KMS-11 (cell line): ENCODE results near the gene KIF26A.

Experiments used
- H2AFZ ChIP-seq: fragments of 200-600 bp; sonication (generic); 2 replicates; pipeline ENCODE4 v1.6.1; 2016; ENCODE audit warnings: antibody characterized with exemption, mixed run types, low read depth
- H3K27ac ChIP-seq: fragments of 200-600 bp; sonication (generic); 2 replicates; pipeline ENCODE4 v1.6.1; 2016; ENCODE audit warnings: mild to moderate bottlenecking, mixed run types
- H3K27me3 ChIP-seq: fragments of 200-600 bp; sonication (generic); 2 replicates; pipeline ENCODE4 v1.6.1; 2017; ENCODE audit warnings: mild to moderate bottlenecking, low read depth, mixed run types, moderate library complexity; ENCODE audit not compliant: insufficient read depth
- H3K36me3 ChIP-seq: fragments of 200-600 bp; sonication (generic); 2 replicates; pipeline ENCODE4 v1.6.1; 2017; ENCODE audit warnings: mild to moderate bottlenecking, mixed run types; ENCODE audit not compliant: insufficient read depth
- H3K4me1 ChIP-seq: fragments of 200-600 bp; sonication (generic); 2 replicates; pipeline ENCODE4 v1.6.1; 2016; ENCODE audit warnings: mild to moderate bottlenecking, low read depth, mixed run types; ENCODE audit not compliant: poor library complexity, severe bottlenecking
- H3K4me2 ChIP-seq: fragments of 200-600 bp; sonication (generic); 2 replicates; pipeline ENCODE4 v1.7.0; 2016; ENCODE audit warnings: mild to moderate bottlenecking, mixed run types
- H3K4me3 ChIP-seq: fragments of 200-600 bp; sonication (generic); IDR thresholded peaks from 2 replicates; pipeline ENCODE4 v1.6.1; 2017; ENCODE audit warnings: low read depth, low read length, mixed read lengths; ENCODE audit not compliant: insufficient read depth
- H3K79me2 ChIP-seq: fragments of 200-600 bp; sonication (generic); 2 replicates; pipeline ENCODE4 v1.6.1; 2016; ENCODE audit warnings: low read depth, mixed run types; ENCODE audit not compliant: insufficient read depth
- H3K9ac ChIP-seq: fragments of 200-600 bp; sonication (generic); 2 replicates; pipeline ENCODE4 v1.6.1; 2016; ENCODE audit warnings: mild to moderate bottlenecking, mixed run types
- H4K20me1 ChIP-seq: fragments of 200-600 bp; sonication (generic); 2 replicates; pipeline ENCODE4 v1.6.1; 2016; ENCODE audit warnings: mild to moderate bottlenecking, mixed run types; ENCODE audit not compliant: insufficient read depth
- TF ChIP-seq, protein P1 (sequence below): fragments of 200-600 bp; sonication (generic); conservative IDR thresholded peaks from 2 replicates; pipeline ENCODE4 v1.6.1; 2017; ENCODE audit warnings: low read depth, mild to moderate bottlenecking, antibody characterized with exemption, low read length, moderate library complexity, mixed read lengths

The KIF26A gene

DNA sequence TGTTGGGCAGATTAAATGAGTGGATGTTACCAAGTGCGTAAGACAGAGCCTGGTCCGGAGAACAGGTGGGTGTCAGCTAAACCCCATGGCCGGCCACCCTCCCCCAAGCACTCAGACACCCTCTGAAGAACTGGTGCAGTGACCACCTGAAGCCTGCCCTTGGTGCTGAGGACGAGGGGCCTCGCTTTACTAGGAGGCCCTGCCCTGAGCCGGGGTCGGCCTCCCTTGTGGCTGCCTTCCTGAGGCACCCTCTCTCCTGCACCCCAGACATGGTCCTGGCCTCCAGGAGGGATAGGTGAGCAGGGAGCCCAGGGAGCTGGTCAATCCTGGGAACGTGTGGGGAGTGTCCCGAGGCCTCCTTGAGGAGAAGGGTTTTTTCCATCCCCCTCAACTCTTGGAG lies 4.9 kb upstream of the KIF26A start:
- H3K27me3 ChIP-seq: peaks cover 9% of the 10 kb centered on the region; the same call in 1 of the 2 replicates
- H3K4me2 ChIP-seq: no peak overlapping the region
- H2AFZ ChIP-seq: no peak overlapping the region
- no peaks in the 10 kb centered on the region for H3K79me2 ChIP-seq
- no peak overlapping the region for H3K27ac ChIP-seq
- H4K20me1 ChIP-seq: no peaks in the 10 kb centered on the region
- no peaks in the 10 kb centered on the region for H3K4me1 ChIP-seq
- no peak overlapping the region for H3K4me3 ChIP-seq
- H3K36me3 ChIP-seq: no peaks in the 10 kb centered on the region
- TF ChIP-seq, protein P1, sequence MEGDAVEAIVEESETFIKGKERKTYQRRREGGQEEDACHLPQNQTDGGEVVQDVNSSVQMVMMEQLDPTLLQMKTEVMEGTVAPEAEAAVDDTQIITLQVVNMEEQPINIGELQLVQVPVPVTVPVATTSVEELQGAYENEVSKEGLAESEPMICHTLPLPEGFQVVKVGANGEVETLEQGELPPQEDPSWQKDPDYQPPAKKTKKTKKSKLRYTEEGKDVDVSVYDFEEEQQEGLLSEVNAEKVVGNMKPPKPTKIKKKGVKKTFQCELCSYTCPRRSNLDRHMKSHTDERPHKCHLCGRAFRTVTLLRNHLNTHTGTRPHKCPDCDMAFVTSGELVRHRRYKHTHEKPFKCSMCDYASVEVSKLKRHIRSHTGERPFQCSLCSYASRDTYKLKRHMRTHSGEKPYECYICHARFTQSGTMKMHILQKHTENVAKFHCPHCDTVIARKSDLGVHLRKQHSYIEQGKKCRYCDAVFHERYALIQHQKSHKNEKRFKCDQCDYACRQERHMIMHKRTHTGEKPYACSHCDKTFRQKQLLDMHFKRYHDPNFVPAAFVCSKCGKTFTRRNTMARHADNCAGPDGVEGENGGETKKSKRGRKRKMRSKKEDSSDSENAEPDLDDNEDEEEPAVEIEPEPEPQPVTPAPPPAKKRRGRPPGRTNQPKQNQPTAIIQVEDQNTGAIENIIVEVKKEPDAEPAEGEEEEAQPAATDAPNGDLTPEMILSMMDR: no peak
- H3K9ac ChIP-seq: no peak overlapping the region

DNA sequence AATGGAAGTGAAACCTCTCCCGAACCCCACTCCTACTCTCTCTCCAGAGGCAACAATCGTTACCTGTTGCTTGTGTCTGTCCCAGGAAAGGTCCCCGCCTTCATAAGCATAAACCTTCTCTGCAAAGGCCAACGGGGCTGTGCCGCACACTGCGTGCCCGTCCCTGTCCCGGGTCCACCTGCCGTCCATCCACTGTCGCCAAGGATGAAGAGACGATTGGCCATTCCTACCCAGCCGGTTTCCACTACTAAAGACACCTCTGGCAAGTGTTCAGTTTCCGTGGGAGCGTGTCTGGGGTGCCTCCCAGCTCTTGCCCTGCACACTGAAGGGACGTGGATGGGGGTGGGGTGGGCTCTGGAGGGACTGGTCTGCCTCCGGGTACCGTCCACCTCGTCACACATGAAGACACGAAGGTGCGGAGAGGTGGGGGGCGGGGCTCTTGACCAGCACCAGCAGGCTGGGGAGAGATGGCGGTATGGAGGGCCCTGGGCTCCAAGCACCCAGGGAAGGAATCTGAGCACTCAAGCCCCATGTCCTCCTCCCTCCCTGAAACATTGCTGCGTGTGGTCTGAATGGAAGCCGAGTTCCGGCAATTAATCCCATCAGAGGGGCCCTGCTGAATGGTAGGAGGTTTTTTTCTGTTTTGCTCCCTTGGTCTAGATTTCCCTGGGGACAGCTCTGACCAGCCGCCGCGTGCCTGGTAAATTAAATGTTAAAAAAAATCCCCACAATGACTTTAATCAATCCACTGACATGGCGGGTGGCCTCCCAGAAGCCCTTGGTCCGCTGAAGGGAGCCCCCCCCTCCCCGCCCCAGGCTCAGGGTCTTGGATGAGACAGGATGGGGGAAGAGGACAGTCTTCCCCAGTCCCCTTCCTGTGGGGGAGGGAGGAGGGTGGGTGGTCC lies 4.1 kb upstream of the KIF26A start:
- no peak overlapping the region for H3K9ac ChIP-seq
- H3K79me2 ChIP-seq: no peaks in the 10 kb centered on the region
- H3K4me2 ChIP-seq: no peak overlapping the region
- H2AFZ ChIP-seq: no peak overlapping the region
- peaks cover 9% of the 10 kb centered on the region; the same call in 1 of the 2 replicates for H3K27me3 ChIP-seq
- TF ChIP-seq, protein P1: no peak
- no peaks in the 10 kb centered on the region for H3K36me3 ChIP-seq
- no peaks in the 10 kb centered on the region for H4K20me1 ChIP-seq
- no peak overlapping the region for H3K27ac ChIP-seq
- H3K4me3 ChIP-seq: no peak overlapping the region
- H3K4me1 ChIP-seq: no peaks in the 10 kb centered on the region

DNA sequence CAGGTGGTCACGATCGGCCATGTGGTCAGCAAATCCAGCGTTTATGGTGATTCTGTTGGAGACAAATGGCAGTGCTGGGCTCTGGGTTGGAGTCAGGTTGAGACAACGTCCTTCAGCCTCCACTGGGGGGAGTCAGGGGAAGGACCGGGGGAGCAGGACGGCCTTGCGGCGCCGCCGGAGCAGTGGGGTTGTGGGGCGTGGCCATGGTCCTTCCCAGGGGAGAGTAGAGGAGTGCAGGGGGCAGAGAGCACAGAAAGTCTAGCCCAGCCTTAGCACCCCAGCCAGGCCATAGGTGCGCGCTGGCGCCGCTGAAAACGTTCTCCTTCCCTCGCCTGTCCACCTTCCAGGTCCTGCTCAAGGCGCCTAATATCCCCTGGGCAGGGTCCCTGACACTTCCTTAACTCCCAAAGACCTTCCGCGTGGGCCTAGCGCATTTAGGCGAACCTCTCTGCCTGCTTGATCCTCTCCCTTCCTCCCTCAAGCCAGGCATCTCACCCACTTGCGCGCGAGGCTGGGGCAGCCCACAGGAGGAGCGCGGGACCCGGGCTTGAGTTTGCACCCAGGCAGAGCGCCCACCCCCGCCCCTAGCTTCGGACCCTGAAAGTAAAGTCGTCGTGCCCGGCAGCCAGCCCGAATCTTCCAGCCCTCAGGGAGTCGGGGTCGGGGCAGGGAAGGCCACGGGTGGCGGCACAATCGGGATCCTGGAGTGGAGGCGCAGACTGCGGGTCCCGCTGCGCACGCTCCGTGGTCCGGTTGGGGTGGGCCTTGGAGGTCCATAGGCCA lies 3.1 kb upstream of the KIF26A start:
- no peak overlapping the region for H3K4me3 ChIP-seq

DNA sequence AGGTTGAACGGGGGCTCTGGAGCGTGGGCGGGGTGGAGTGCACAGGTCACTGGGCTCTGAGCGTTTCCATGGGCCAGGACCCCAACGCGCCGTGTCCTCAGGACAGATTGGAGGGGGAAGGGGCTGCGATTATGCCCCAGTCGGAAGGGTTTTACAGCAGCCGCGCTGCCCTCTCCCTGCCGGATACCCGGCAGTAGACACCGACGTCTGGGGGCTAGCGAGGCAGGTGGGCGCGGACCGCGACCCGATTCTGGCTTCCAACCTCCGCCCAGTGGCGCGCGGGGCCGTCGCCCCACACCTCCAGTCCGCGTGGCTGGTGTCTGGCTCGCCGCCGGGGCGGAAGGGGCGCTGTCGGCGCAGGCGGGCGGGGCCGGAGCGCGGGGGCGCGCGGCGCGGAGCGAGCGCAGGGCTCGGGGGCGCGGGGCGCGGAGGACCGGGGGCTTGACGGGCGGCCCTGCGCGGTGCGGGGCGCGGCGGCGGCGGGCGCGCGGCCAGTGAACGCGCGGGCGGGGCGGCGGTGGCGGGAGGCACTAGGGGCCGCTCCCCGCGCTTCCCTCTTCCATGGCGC lies 2.4 kb upstream of the KIF26A start:
- H3K4me1 ChIP-seq: no peaks in the 10 kb centered on the region

More for the DNA sequence above, 3.1 kb upstream of the KIF26A start:
- H3K27ac ChIP-seq: no peak overlapping the region
- no peaks in the 10 kb centered on the region for H3K36me3 ChIP-seq
- H2AFZ ChIP-seq: no peak overlapping the region
- TF ChIP-seq, protein P1: no peak
- no peaks in the 10 kb centered on the region for H4K20me1 ChIP-seq
- H3K79me2 ChIP-seq: no peaks in the 10 kb centered on the region
- H3K4me1 ChIP-seq: no peaks in the 10 kb centered on the region
- peaks cover 9% of the 10 kb centered on the region; the same call in 1 of the 2 replicates for H3K27me3 ChIP-seq
- H3K9ac ChIP-seq: no peak overlapping the region
- no peak overlapping the region for H3K4me2 ChIP-seq

More for the DNA sequence above, 2.4 kb upstream of the KIF26A start:
- TF ChIP-seq, protein P1: no peak
- H3K9ac ChIP-seq: no peak overlapping the region
- H3K79me2 ChIP-seq: no peaks in the 10 kb centered on the region
- no peak overlapping the region for H3K27ac ChIP-seq
- no peaks in the 10 kb centered on the region for H3K36me3 ChIP-seq
- H3K27me3 ChIP-seq: peaks cover 9% of the 10 kb centered on the region; the same call in 1 of the 2 replicates
- H2AFZ ChIP-seq: no peak overlapping the region
- no peak overlapping the region for H3K4me3 ChIP-seq
- H4K20me1 ChIP-seq: no peaks in the 10 kb centered on the region
- no peak overlapping the region for H3K4me2 ChIP-seq
